HEK293 (cell line): ENCODE measurements around the gene KPNA6.

ENCODE experiments used
- KLF9 ChIP-seq: fragments of 450-650 bp; formaldehyde crosslinking; IDR thresholded peaks from 2 replicates; pipeline ENCODE4 v1.5.1; 2016; ENCODE audit warnings: missing biosample characterization, missing genetic modification characterization, low read depth
- SP2 ChIP-seq: fragments of 450-650 bp; formaldehyde crosslinking; IDR thresholded peaks from 2 replicates; pipeline ENCODE4 v1.5.1; 2016; ENCODE audit warnings: missing biosample characterization, missing genetic modification characterization
- YY1 ChIP-seq: fragments of 450-650 bp; formaldehyde crosslinking; IDR thresholded peaks from 2 replicates; pipeline ENCODE4 v1.5.1; 2018; ENCODE audit warnings: missing biosample characterization, missing genetic modification characterization
- ZBTB8A ChIP-seq: fragments of 450-650 bp; formaldehyde crosslinking; IDR thresholded peaks from 2 replicates; pipeline ENCODE4 v1.5.1; 2016; ENCODE audit warnings: missing biosample characterization, missing genetic modification characterization
- ZNF121 ChIP-seq: fragments of 450-650 bp; formaldehyde crosslinking; IDR thresholded peaks from 2 replicates; pipeline ENCODE4 v1.5.1; 2016; ENCODE audit warnings: missing biosample characterization, missing genetic modification characterization
- ZNF426 ChIP-seq: fragments of 450-650 bp; formaldehyde crosslinking; IDR thresholded peaks from 2 replicates; pipeline ENCODE4 v1.5.1; 2017; ENCODE audit warnings: missing biosample characterization, missing genetic modification characterization, mild to moderate bottlenecking, inconsistent platforms, moderate library complexity
- ZNF623 ChIP-seq: fragments of 450-650 bp; formaldehyde crosslinking; IDR thresholded peaks from 2 replicates; pipeline ENCODE4 v1.5.1; 2016; ENCODE audit warnings: missing biosample characterization, missing genetic modification characterization
- ZNF658 ChIP-seq: fragments of 450-650 bp; formaldehyde crosslinking; IDR thresholded peaks from 2 replicates; pipeline ENCODE4; 2016; ENCODE audit warnings: missing biosample characterization, missing genetic modification characterization
- ZNF792 ChIP-seq: fragments of 450-650 bp; formaldehyde crosslinking; IDR thresholded peaks from 2 replicates; pipeline ENCODE4 v1.5.1; 2016; ENCODE audit warnings: missing biosample characterization, missing genetic modification characterization
- ZXDB ChIP-seq: fragments of 450-650 bp; formaldehyde crosslinking; IDR thresholded peaks from 2 replicates; pipeline ENCODE4 v1.5.1; 2016; ENCODE audit warnings: missing biosample characterization, missing genetic modification characterization
- TF ChIP-seq, protein P1 (sequence below): fragments of 450-650 bp; formaldehyde crosslinking; IDR thresholded peaks from 2 replicates; pipeline ENCODE4 v1.5.1; 2016; ENCODE audit warnings: missing biosample characterization, missing genetic modification characterization
- TF ChIP-seq, protein P2 (sequence below): fragments of 450-650 bp; formaldehyde crosslinking; IDR thresholded peaks from 2 replicates; pipeline ENCODE4 v1.5.1; 2017; ENCODE audit warnings: missing biosample characterization, mild to moderate bottlenecking, missing genetic modification characterization, moderate library complexity
- TF ChIP-seq, protein P3 (sequence below): fragments of 450-650 bp; formaldehyde crosslinking; IDR thresholded peaks from 2 replicates; pipeline ENCODE4 v1.5.1; 2016; ENCODE audit warnings: missing biosample characterization, missing genetic modification characterization

DNA sequence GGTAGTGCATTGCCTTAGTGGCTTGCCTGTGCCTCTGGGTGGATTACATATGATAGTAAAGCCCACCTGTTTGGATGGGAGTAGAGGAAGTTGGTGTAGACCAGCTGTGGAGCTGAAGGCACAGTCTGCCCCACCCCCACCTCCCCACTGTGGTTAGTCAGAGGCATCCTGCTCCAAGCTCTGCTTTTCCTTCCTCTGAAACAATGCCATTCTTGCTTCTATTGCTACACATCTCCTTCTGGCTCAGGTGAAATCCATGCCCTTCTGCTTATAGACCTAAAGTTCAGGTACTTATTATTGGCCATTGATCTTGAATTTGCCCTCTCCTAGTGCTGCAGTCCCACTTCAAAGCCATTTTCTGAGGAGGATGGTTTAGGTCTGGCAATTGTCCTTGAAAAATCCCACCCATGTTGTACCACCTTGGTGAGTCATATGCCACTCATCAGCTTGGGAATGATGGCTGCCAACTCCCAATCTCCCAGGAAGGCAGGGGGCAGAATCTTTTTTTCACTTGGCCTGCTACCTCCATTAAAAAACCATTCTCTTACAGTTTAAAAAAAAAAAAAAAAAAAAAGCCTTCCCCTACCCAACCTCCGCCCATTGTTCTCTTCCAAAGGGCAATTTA, 64.9 kb downstream of the KPNA6 start:
- TF ChIP-seq ZNF792 (tag by site-specific recombination) (no peak), ZNF658 (tag by site-specific recombination) (no peak), ZNF623 (tag by site-specific recombination) (no peak), ZNF426 (tag by site-specific recombination) (no peak), KLF9 (tag by site-specific recombination) (no peak), ZBTB8A (tag by site-specific recombination) (no peak), SP2 (tag by site-specific recombination) (no peak), ZNF121 (no peak), ZXDB (no peak), YY1 (tag by site-specific recombination) (no peak)
- TF ChIP-seq, protein P1, sequence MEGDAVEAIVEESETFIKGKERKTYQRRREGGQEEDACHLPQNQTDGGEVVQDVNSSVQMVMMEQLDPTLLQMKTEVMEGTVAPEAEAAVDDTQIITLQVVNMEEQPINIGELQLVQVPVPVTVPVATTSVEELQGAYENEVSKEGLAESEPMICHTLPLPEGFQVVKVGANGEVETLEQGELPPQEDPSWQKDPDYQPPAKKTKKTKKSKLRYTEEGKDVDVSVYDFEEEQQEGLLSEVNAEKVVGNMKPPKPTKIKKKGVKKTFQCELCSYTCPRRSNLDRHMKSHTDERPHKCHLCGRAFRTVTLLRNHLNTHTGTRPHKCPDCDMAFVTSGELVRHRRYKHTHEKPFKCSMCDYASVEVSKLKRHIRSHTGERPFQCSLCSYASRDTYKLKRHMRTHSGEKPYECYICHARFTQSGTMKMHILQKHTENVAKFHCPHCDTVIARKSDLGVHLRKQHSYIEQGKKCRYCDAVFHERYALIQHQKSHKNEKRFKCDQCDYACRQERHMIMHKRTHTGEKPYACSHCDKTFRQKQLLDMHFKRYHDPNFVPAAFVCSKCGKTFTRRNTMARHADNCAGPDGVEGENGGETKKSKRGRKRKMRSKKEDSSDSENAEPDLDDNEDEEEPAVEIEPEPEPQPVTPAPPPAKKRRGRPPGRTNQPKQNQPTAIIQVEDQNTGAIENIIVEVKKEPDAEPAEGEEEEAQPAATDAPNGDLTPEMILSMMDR (tag by site-specific recombination), result no peak
- TF ChIP-seq, protein P2, sequence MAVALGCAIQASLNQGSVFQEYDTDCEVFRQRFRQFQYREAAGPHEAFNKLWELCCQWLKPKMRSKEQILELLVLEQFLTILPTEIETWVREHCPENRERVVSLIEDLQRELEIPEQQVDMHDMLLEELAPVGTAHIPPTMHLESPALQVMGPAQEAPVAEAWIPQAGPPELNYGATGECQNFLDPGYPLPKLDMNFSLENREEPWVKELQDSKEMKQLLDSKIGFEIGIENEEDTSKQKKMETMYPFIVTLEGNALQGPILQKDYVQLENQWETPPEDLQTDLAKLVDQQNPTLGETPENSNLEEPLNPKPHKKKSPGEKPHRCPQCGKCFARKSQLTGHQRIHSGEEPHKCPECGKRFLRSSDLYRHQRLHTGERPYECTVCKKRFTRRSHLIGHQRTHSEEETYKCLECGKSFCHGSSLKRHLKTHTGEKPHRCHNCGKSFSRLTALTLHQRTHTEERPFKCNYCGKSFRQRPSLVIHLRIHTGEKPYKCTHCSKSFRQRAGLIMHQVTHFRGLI (tag by site-specific recombination), result no peak
- TF ChIP-seq, protein P3, sequence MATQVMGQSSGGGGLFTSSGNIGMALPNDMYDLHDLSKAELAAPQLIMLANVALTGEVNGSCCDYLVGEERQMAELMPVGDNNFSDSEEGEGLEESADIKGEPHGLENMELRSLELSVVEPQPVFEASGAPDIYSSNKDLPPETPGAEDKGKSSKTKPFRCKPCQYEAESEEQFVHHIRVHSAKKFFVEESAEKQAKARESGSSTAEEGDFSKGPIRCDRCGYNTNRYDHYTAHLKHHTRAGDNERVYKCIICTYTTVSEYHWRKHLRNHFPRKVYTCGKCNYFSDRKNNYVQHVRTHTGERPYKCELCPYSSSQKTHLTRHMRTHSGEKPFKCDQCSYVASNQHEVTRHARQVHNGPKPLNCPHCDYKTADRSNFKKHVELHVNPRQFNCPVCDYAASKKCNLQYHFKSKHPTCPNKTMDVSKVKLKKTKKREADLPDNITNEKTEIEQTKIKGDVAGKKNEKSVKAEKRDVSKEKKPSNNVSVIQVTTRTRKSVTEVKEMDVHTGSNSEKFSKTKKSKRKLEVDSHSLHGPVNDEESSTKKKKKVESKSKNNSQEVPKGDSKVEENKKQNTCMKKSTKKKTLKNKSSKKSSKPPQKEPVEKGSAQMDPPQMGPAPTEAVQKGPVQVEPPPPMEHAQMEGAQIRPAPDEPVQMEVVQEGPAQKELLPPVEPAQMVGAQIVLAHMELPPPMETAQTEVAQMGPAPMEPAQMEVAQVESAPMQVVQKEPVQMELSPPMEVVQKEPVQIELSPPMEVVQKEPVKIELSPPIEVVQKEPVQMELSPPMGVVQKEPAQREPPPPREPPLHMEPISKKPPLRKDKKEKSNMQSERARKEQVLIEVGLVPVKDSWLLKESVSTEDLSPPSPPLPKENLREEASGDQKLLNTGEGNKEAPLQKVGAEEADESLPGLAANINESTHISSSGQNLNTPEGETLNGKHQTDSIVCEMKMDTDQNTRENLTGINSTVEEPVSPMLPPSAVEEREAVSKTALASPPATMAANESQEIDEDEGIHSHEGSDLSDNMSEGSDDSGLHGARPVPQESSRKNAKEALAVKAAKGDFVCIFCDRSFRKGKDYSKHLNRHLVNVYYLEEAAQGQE (tag by site-specific recombination), result no peak
